Panc1 (cell line): ENCODE measurements around the gene COPB1.

ENCODE experiments used
- POLR2AphosphoS5 ChIP-seq: IDR thresholded peaks from 2 replicates; pipeline ENCODE4 v1.6.1; 2012; ENCODE audit warnings: mild to moderate bottlenecking, low read depth, low read length, moderate library complexity
- SIN3A ChIP-seq: IDR thresholded peaks from 2 replicates; pipeline ENCODE4 v1.6.1; 2012; ENCODE audit warnings: low read depth, mild to moderate bottlenecking, low read length, moderate library complexity, borderline replicate concordance; ENCODE audit not compliant: insufficient read depth
- TCF7L2 ChIP-seq: IDR thresholded peaks from 2 replicates; pipeline ENCODE4 v1.6.1; 2011; ENCODE audit warnings: mild to moderate bottlenecking, low read depth, low read length, inconsistent platforms
- TF ChIP-seq, protein P1 (sequence below): fragments of 450-650 bp; IDR thresholded peaks from 2 replicates; pipeline ENCODE4 v1.5.1; 2017; ENCODE audit warnings: mild to moderate bottlenecking
- TF ChIP-seq, protein P2 (sequence below), 2 experiments: IDR thresholded peaks; 2 replicates each; pipeline ENCODE4 v1.6.1; 2011 to 2012; ENCODE audit warnings: low read depth in 2 of 2, control low read depth in 1 of 2, low read length in 1 of 2, mild to moderate bottlenecking in 1 of 2, moderate library complexity in 1 of 2; ENCODE audit not compliant: insufficient read depth in 1 of 2

DNA sequence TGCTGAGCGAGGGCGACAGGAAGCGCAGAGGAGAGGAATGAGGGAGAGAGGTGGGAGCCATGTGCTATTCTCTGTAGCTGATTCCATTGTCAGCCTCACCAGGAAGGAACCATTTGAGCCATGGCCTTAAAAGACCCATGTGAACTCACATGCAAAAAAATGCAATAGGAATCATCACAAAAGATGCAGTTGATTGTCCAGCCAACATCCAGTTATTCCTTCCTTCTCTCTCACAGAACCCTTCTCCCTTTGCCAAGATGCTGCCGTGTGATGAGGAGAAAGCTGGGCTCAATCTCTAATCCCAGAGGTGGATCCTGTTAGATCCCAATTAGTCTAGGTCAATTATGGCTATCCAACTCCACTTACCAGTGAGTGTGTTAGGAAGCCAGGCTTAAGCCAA lies 82.4 kb downstream of the COPB1 start:
- TF ChIP-seq, protein P1, sequence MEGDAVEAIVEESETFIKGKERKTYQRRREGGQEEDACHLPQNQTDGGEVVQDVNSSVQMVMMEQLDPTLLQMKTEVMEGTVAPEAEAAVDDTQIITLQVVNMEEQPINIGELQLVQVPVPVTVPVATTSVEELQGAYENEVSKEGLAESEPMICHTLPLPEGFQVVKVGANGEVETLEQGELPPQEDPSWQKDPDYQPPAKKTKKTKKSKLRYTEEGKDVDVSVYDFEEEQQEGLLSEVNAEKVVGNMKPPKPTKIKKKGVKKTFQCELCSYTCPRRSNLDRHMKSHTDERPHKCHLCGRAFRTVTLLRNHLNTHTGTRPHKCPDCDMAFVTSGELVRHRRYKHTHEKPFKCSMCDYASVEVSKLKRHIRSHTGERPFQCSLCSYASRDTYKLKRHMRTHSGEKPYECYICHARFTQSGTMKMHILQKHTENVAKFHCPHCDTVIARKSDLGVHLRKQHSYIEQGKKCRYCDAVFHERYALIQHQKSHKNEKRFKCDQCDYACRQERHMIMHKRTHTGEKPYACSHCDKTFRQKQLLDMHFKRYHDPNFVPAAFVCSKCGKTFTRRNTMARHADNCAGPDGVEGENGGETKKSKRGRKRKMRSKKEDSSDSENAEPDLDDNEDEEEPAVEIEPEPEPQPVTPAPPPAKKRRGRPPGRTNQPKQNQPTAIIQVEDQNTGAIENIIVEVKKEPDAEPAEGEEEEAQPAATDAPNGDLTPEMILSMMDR = no peak
- TF ChIP-seq POLR2AphosphoS5 (no peak), SIN3A (no peak), TCF7L2 (no peak)
- TF ChIP-seq, protein P2, sequence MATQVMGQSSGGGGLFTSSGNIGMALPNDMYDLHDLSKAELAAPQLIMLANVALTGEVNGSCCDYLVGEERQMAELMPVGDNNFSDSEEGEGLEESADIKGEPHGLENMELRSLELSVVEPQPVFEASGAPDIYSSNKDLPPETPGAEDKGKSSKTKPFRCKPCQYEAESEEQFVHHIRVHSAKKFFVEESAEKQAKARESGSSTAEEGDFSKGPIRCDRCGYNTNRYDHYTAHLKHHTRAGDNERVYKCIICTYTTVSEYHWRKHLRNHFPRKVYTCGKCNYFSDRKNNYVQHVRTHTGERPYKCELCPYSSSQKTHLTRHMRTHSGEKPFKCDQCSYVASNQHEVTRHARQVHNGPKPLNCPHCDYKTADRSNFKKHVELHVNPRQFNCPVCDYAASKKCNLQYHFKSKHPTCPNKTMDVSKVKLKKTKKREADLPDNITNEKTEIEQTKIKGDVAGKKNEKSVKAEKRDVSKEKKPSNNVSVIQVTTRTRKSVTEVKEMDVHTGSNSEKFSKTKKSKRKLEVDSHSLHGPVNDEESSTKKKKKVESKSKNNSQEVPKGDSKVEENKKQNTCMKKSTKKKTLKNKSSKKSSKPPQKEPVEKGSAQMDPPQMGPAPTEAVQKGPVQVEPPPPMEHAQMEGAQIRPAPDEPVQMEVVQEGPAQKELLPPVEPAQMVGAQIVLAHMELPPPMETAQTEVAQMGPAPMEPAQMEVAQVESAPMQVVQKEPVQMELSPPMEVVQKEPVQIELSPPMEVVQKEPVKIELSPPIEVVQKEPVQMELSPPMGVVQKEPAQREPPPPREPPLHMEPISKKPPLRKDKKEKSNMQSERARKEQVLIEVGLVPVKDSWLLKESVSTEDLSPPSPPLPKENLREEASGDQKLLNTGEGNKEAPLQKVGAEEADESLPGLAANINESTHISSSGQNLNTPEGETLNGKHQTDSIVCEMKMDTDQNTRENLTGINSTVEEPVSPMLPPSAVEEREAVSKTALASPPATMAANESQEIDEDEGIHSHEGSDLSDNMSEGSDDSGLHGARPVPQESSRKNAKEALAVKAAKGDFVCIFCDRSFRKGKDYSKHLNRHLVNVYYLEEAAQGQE (IDR thresholded peaks at IDR 0.05; ENCODE audit: insufficient read depth in 1 of 2, low read depth in 2 of 2, low read length in 1 of 2) = no peak
